ENCODE results near the gene ANKS3. TPM values are rescaled to one million over a fixed set of nuclear protein-coding genes. Genes with fewer than 3 reads are reported as not detected.
"Not testable (repeated sequence)": the region's sequence is repeated elsewhere in the genome, so short reads cannot be mapped to it uniquely, and the experiment has no call there.

Gene ANKS3
- total RNA-seq, 1 donor, result 22.0 TPM

DNA sequence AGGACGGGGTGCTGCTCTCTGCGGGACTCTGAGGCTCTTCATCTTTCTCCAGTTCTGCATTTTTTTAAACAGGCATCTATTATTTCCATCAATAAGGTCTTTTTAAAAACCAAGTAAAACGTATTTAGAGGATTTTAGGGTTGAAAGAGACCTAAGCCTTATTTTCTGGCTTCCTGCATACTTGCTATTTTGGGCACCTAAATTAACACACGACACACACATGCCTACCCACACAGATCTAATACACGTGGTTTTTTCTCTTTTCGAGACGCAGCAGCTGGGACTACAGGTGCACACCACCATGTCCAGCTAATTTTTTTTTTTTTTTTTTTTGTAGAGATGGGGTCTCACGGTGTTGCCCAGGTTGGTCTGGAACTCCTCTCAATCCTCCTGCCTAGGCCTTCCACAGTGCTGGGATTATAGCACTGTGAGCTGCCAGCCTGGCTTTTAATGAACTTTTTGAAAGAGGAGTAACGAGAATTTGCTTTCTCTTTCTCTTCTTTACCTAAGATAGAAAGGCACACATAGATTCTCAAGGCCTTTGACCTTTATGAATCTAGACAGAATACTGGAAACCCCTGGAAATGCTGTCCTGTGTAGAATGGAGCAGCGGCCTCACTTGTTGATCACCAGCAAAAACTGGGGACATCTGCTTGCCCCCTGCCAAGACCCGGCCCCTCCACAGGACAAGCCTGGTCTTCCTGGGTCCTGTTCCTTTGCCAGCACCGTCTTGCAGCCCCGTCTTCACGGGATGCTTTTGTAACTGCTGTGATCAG, 14.0 kb upstream of the ANKS3 start:
- DNase-seq (ENCODE audit: low read depth), result no peak
- no peak for TF ChIP-seq CTCF (IDR thresholded peaks at IDR 0.05; ENCODE audit: insufficient read depth, low read length)
- H3K4me3 ChIP-seq (ENCODE audit: low read depth, low read length), result no peak overlapping the region

DNA sequence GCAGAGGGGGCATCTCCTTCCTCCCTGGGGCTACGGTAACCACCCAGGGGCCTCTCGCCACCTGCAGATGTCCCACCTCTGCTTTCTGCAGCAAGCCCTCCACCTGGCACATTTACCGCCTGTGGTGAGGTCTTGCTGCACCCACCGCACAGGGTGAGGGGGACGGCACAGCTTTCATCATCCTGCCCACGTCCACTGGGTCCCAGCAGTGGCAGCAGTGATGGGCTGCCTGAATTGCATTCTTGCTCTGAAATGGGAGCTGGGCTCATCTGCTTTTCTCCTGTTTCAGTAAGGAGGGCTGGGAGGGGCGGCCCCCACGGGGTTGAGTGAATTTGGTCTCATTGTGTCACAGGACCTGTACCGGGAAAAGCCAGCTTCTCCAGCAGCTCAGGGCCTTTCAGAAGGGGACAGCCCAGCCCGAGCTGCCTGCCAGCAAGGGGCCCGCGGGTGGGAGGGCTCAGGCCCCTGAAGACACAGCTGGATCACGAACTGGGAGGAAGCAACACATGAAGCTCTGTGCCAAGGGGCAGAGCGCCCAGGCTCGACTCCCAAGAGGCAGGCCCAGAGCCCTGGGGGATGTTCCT, 13.0 kb upstream of the ANKS3 start:
- no peak for TF ChIP-seq CTCF (IDR thresholded peaks at IDR 0.05; ENCODE audit: insufficient read depth, low read length)
- DNase-seq (ENCODE audit: low read depth), result peak; percentile 33
- no peak overlapping the region for H3K4me3 ChIP-seq (ENCODE audit: low read depth, low read length)

DNA sequence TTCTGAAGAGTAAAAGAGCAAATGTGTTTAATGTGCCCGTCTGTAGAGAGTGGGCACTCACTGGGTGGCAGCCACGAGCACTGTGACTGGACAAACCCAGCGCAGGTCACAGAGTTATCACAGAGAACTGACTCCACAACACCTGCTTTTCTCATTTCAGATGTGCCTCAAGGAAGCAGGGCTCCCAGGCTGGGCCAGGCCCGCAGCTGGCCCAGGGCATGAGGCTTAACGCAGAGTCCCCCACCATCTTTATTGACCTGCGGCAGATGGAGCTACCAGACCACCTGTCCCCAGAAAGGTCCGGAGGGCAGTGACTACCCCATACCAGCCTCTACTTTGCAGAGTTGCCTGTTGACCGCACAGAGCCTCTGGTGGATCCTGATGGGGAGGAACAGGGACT, 12.1 kb upstream of the ANKS3 start:
- no peak for TF ChIP-seq CTCF (IDR thresholded peaks at IDR 0.05; ENCODE audit: insufficient read depth, low read length)

DNA sequence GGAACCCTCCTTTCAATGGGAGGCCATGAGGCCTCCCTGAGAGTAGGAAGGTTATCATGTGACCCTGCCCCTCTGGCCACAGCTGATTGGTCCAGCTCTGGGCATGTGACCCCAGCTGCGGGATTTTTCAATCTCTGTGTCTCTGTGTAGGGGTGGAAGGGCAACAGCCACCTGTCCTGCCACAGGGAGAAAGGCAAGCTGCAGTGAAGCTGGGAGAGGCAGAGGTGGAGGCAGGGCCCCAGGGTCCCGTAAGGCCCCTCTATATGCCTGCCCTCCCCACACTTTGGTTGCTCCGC, 11.2 kb upstream of the ANKS3 start:
- DNase-seq (ENCODE audit: low read depth), result no peak
- no peak overlapping the region for H3K4me3 ChIP-seq (ENCODE audit: low read depth, low read length)
- TF ChIP-seq CTCF (IDR thresholded peaks at IDR 0.05; ENCODE audit: insufficient read depth, low read length), result no peak

More for the DNA sequence above, 12.1 kb upstream of the ANKS3 start:
- DNase-seq (ENCODE audit: low read depth), result no peak
- H3K4me3 ChIP-seq (ENCODE audit: low read depth, low read length), result no peak overlapping the region

DNA sequence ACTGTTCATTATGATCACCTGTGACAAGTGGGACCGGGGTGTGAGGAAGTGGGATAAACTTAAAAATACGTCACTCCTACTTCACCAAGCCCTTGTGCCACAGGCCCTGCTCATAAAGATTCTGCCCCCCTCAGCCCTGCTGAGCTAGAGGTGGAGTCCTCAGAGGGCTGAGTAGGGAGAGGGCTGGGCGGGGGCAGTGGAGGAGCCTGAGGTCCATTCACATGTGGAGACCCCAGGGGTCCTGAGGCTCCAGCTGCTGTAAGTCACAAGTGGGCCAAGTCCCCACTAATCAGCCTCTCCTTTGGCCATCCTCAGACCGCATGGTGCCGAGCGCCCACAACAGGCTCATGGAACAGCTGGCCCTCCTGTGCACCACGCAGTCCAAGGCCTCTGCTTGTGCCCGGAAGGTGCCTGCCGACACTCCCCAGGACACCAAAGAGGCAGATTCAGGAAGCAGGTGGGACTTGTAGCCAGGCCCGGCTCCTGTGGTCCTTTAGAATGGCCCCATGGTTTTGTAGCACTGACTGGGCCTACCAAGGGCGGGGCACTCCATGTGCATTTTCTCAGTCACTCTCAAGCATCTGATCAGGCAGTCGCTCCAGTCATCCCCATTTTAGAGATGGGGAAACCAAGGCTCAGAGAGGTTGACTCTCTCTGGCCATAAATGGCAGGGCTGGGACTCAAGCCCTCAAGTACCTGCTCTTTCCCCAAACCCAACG, 10.6 kb upstream of the ANKS3 start:
- DNase-seq (ENCODE audit: low read depth), result no peak
- H3K4me3 ChIP-seq (ENCODE audit: low read depth, low read length), result no peak overlapping the region
- no peak for TF ChIP-seq CTCF (IDR thresholded peaks at IDR 0.05; ENCODE audit: insufficient read depth, low read length)

- DNase-seq (ENCODE audit: low read depth), result no peak
- no peak overlapping the region for H3K4me3 ChIP-seq (ENCODE audit: low read depth, low read length)
- no peak for TF ChIP-seq CTCF (IDR thresholded peaks at IDR 0.05; ENCODE audit: insufficient read depth, low read length)
Observed at GRCh38 chr16:4743226-4743878, 9.3 kb upstream of the ANKS3 start.

GRCh38 chr16:4738370-4738769, 4.3 kb upstream of the ANKS3 start:
- H3K4me3 ChIP-seq (ENCODE audit: low read depth, low read length); DNase-seq (ENCODE audit: low read depth): not testable (repeated sequence)
